ENCODE data around the gene CFAP73.

- TF ChIP-seq CTCF (IDR thresholded peaks at IDR 0.05) (no peak), POLR2A (IDR thresholded peaks at IDR 0.05) (no peak), EP300 (IDR thresholded peaks at IDR 0.05) (no peak), POLR2AphosphoS5 (IDR thresholded peaks at IDR 0.05) (no peak)
Observed at GRCh38 chr12:113189361-113189760, 39.8 kb downstream of the CFAP73 start.
